Effector memory CD8-positive, alpha-beta T cell (primary cell): ENCODE data around the gene HIVEP3.

Experiments
- ATAC-seq: fragments of 150-1000 bp; cut with Tn5 transposase; replicated peaks from 2 replicates; pipeline ENCODE4 v1.10.0; 2021; ENCODE audit warnings: mild to moderate bottlenecking, moderate library complexity
- DNase-seq, 3 experiments: peaks; one replicate each; pipeline ENCODE4 v3.0.0; 2021
- H3K27ac Mint-ChIP-seq, 2 donors: one replicate each; pipeline ENCODE4 v1.8.0; 2022; ENCODE audit warnings: mild to moderate bottlenecking in 2 of 2, mixed read lengths in 2 of 2, moderate library complexity in 2 of 2
- H3K27me3 Mint-ChIP-seq, 2 donors: one replicate each; pipeline ENCODE4 v1.8.0; 2022; ENCODE audit warnings: mixed read lengths in 2 of 2
- H3K36me3 Mint-ChIP-seq: one replicate; pipeline ENCODE4 v1.8.0; 2022; ENCODE audit warnings: mild to moderate bottlenecking, moderate library complexity, mixed read lengths; ENCODE audit not compliant: insufficient read depth
- H3K4me1 Mint-ChIP-seq, 2 donors: one replicate each; pipeline ENCODE4 v1.8.0; 2022; ENCODE audit warnings: low read depth in 2 of 2, mixed read lengths in 2 of 2
- H3K4me3 Mint-ChIP-seq, 2 donors: one replicate each; pipeline ENCODE4 v1.8.0; 2022; ENCODE audit warnings: mild to moderate bottlenecking in 2 of 2, mixed read lengths in 2 of 2, moderate library complexity in 2 of 2
- H3K9me3 Mint-ChIP-seq, 2 donors: one replicate each; pipeline ENCODE4 v1.8.0; 2022; ENCODE audit warnings: mixed read lengths in 2 of 2

The HIVEP3 gene

DNA sequence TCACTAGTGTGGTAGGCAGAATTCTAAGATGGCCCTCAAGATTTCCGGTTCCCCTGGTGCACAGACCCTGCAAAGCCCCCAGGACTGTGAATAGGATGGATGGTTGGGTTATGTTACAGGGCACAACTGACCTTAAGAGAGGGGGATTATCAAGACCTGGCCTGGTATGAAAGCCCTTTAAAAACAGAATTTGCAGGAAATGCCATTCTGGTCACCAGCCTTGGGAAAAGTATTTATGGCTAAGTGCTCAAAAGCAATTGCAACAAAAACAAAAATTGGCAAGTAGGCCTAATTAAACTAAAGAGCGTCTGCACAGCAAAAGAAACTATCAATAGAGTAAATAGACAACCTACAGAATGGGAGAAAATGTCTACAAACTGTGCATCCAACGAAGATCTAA, 289.6 kb downstream of the HIVEP3 start:
- no peaks in the 10 kb centered on the region for H3K9me3 Mint-ChIP-seq
- H3K27ac Mint-ChIP-seq, result no peak overlapping the region
- peaks cover 21 to 28% of the 10 kb centered on the region in 2 donors for H3K4me1 Mint-ChIP-seq
- H3K27me3 Mint-ChIP-seq, result no peaks in the 10 kb centered on the region
- no peak for DNase-seq
- ATAC-seq, result no peak
- H3K36me3 Mint-ChIP-seq, result peaks cover 3% of the 10 kb centered on the region
- no peak overlapping the region for H3K4me3 Mint-ChIP-seq

DNA sequence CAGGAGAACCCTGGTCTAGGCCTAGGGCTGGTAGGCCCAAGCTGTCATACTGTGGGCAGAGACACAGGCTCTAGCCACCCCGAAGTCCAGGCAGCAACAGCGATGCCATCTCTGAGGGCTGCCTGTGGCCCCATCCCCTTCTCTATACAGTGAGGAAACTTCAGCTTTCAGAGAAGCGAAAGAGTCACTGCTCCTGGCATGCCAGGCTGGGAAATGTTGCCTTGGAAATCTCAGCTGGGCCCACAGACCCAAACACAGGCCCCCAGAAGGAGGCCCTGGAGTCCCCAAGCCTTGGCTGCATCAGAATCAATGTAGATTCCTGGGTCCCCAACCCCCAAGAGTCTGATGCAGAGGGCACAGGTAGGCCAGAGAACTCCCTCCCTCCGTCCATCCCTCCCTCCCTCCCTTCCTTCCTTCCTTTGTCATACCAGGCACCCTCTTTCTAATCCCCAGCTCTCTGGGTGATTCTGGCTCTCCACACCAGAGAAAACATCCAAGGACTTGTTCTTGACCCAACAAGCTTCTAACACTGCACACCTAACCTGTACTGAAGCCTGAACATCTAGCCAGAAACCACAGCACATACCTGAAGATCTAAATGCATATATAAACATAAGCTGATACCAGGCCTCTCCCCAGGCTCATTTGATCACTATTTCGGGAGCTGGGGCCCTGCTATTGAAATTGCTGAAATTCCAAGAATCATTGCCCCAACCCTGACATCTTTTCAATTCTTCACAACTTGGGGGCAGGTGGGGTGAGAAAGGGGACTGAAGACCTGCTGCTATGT, 291.0 kb downstream of the HIVEP3 start:
- ATAC-seq, result no peak
- H3K36me3 Mint-ChIP-seq, result peaks cover 6% of the 10 kb centered on the region
- H3K4me1 Mint-ChIP-seq, result peaks cover 28 to 35% of the 10 kb centered on the region in 2 donors
- DNase-seq, result no peak
- no peak overlapping the region for H3K4me3 Mint-ChIP-seq
- no peaks in the 10 kb centered on the region for H3K27me3 Mint-ChIP-seq
- no peak overlapping the region for H3K27ac Mint-ChIP-seq
- no peaks in the 10 kb centered on the region for H3K9me3 Mint-ChIP-seq

DNA sequence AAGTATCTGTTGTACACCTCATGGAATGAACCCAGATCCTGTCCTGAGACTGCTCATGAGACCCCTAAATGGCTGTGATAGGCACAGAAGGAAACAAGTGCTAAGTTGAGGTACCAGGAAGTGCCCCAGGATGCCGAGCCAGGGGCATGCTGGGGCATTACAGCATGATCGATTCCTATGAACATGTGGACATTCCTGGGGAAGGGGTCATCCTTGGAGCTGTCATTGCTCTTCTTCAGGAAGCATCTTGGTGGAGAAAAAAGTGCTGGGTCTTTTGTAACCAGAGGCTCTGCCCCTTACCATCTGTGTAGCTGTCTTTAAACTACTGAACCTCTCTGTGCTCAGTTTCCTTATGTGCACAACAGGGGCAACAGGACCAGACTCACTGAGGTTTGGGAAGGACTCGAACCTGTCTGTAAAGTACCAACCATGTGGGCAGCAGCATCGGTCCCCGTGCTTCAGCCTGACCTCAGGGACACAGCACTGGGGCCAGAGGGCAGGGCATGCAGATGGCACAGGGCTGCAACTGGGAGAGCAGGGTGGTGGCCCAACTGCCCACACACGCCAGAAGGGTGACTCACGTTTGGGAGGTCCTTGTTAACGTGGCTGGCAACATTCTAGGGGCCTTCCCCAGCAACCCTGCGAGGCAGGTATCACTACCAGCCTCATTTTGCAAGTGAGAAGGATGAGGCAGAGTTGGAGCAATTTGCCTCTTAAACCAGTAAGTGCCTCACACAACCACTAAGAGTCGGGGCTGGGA, 291.9 kb downstream of the HIVEP3 start:
- no peak for DNase-seq

DNA sequence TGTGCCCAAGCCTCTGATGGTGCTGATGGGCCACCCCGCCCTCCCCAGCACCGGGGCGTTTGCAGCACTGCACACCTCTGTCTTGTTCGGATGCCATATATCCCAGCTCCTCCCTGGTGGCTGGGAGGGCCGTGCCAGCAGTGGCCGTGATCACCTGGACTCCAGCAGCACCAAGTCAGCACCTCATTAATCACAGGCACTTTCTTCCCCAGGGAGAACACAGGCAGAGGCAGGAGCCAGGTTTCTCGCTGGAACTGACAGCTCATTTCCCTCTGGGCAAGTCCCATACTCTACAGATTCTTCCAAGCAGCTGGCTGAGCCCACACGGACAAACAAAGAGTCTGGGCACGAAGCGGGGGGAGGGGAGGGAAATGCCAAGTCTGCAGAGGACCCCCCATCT, 292.6 kb downstream of the HIVEP3 start:
- H3K4me1 Mint-ChIP-seq, result peaks cover 28 to 42% of the 10 kb centered on the region in 2 donors
- H3K4me3 Mint-ChIP-seq, result no peak overlapping the region
- no peak overlapping the region for H3K27ac Mint-ChIP-seq
- H3K36me3 Mint-ChIP-seq, result peaks cover 3% of the 10 kb centered on the region
- no peaks in the 10 kb centered on the region for H3K9me3 Mint-ChIP-seq
- no peak for DNase-seq
- no peaks in the 10 kb centered on the region for H3K27me3 Mint-ChIP-seq
- no peak for ATAC-seq

More for the DNA sequence above, 291.9 kb downstream of the HIVEP3 start:
- no peak overlapping the region for H3K4me3 Mint-ChIP-seq
- no peaks in the 10 kb centered on the region for H3K27me3 Mint-ChIP-seq
- peaks cover 3% of the 10 kb centered on the region for H3K36me3 Mint-ChIP-seq
- H3K27ac Mint-ChIP-seq, result no peak overlapping the region
- H3K9me3 Mint-ChIP-seq, result no peaks in the 10 kb centered on the region
- peaks cover 31 to 39% of the 10 kb centered on the region in 2 donors for H3K4me1 Mint-ChIP-seq
- ATAC-seq, result no peak

DNA sequence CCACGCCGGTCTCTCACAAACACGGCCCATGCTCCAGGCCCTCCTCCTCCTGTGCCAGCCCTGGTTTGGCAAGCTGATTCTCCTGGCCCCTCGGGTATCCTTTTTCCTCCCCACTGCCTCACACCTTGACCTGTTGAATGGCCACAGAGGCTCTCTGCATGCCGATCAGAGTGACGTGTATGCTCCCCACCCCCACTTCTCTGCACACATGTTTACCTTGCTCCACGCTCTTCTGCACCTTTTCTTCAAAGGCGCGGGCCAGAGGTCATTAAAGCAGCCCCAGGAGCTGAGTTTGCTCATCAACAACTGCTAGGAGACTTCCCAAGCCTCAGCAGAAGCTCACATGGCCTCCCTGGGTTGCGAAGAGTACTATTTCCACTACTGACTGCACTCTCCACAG, 295.0 kb downstream of the HIVEP3 start:
- H3K9me3 Mint-ChIP-seq, result no peaks in the 10 kb centered on the region
- H3K4me1 Mint-ChIP-seq, result peaks cover 32 to 48% of the 10 kb centered on the region in 2 donors
- DNase-seq (no peak), ATAC-seq (no peak)
- H3K4me3 Mint-ChIP-seq, result peak overlapping the region; percentile 6 to 37
- no peaks in the 10 kb centered on the region for H3K27me3 Mint-ChIP-seq
- H3K27ac Mint-ChIP-seq, result peak overlapping the region; percentile 6 to 79
- H3K36me3 Mint-ChIP-seq, result peaks cover 6% of the 10 kb centered on the region

DNA sequence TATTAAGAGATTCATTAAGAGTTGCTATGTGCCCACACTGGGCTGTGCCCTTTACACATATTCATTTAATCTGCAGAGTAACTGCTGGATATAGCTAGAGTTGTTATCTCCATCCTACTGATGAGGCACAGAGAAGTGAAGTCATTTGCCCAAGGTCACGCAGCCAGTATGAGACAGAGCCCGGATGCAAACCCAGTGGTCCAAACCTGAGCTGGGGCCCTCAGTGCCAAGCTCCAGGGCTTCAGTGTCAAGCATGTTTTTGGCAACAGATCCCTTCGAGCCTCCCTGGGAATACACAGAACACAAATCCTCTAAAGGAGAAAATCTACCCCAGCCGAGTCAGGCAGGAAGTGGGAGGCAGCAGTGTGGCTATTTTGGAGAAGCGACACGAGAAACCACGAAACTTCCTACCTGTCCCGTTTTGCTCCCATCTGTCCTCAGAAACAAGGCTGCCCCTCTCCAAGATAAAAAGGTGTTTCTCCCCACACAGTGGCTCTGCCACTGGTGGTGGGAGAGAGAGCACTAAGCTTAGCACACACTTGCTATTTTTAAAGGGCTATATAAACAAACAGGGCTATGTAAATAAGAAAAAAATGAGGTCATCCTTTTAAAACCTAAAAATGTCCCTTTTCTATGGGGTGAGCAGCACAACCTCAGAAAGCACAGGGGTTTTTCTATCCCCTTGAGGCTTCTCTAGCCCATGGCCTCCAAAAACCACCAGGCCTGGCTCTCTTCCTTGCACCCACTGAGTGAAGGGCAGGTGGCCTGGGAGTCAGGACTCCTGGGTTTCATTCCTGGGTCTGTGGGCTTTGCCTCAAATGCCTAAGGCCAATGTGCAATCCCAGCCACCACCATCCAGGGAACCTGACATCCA, 295.6 kb downstream of the HIVEP3 start:
- H3K36me3 Mint-ChIP-seq, result peaks cover 6% of the 10 kb centered on the region
- DNase-seq (no peak), ATAC-seq (peak; percentile 21)
- H3K27me3 Mint-ChIP-seq, result no peaks in the 10 kb centered on the region
- H3K27ac Mint-ChIP-seq, result peak overlapping the region; percentile 6 to 79
- H3K4me1 Mint-ChIP-seq, result peaks cover 32 to 48% of the 10 kb centered on the region in 2 donors
- H3K4me3 Mint-ChIP-seq, result peak overlapping the region; percentile 34 to 37
- no peaks in the 10 kb centered on the region for H3K9me3 Mint-ChIP-seq

DNA sequence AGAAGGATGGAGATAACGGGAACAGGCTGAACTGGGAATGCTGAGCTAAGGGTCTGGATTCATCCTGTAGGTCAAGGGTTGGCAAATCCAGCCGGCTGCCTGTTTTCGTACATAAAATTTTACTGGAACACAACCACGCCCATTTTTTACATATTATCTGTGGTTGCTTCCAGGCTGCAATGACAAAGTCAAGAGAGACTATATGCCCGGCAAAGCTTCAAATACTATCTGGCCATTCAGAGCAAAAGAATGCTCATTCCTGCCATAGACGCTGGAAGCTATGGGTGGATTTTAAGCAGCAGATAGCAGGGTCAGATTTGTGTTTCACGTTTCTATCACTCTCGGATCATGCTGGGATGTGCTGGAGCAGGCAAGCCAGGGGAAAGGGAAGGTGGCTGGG, 296.3 kb downstream of the HIVEP3 start:
- ATAC-seq (no peak), DNase-seq (no peak)
- peak overlapping the region; percentile 6 to 79 for H3K27ac Mint-ChIP-seq
- peaks cover 32 to 45% of the 10 kb centered on the region in 2 donors for H3K4me1 Mint-ChIP-seq
- peak overlapping the region; percentile 7 to 34 for H3K4me3 Mint-ChIP-seq
- H3K9me3 Mint-ChIP-seq, result no peaks in the 10 kb centered on the region
- H3K36me3 Mint-ChIP-seq, result peaks cover 6% of the 10 kb centered on the region
- H3K27me3 Mint-ChIP-seq, result no peaks in the 10 kb centered on the region

DNA sequence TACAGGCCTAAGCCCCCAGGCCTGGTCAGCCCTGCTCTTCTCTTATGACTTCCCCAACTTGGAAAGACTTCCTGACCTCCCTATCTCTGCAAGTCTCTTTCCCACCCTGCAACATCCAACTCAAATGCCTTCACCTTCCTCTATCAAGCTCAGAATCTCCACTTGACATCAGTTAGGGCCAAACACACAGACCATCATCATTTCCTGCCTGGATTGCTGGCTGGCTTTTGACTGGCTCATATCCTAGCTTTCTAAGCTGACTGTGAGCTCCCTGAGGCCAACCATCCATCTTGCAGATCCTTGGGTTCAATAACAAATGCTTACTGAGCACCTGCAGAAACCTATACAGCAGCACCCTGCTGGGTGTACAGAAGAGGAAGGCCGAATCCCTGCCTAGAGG, 296.9 kb downstream of the HIVEP3 start:
- Mint-ChIP-seq H3K9me3 (no peaks in the 10 kb centered on the region), H3K4me3 (no peak overlapping the region), H3K36me3 (peaks cover 6% of the 10 kb centered on the region), H3K27ac (peak overlapping the region; percentile 6 to 79), H3K4me1 (peaks cover 30 to 47% of the 10 kb centered on the region in 2 donors), H3K27me3 (no peaks in the 10 kb centered on the region)
- DNase-seq (no peak), ATAC-seq (no peak)

DNA sequence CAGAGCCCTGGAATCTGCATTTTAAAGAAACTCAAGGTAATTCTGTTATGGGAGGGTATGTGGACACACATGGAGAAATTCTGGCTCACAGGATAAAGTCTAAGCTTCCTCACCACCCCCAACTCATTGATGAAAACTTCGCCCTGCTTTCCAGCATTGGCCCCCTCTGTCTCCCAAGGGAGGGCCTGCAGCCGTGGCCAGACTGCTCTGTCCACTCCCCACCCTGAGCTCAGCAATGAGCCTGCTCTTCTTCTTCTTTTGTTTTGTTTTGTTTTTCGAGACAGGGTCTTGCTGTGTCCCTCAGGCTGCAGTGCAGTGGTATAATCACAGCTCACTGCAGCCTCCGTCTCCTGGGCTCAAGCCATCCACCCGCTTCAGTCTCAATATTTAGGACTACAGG, 297.5 kb downstream of the HIVEP3 start:
- ATAC-seq, result no peak
- Mint-ChIP-seq H3K4me3 (no peak overlapping the region), H3K4me1 (peaks cover 30 to 47% of the 10 kb centered on the region in 2 donors)

DNA sequence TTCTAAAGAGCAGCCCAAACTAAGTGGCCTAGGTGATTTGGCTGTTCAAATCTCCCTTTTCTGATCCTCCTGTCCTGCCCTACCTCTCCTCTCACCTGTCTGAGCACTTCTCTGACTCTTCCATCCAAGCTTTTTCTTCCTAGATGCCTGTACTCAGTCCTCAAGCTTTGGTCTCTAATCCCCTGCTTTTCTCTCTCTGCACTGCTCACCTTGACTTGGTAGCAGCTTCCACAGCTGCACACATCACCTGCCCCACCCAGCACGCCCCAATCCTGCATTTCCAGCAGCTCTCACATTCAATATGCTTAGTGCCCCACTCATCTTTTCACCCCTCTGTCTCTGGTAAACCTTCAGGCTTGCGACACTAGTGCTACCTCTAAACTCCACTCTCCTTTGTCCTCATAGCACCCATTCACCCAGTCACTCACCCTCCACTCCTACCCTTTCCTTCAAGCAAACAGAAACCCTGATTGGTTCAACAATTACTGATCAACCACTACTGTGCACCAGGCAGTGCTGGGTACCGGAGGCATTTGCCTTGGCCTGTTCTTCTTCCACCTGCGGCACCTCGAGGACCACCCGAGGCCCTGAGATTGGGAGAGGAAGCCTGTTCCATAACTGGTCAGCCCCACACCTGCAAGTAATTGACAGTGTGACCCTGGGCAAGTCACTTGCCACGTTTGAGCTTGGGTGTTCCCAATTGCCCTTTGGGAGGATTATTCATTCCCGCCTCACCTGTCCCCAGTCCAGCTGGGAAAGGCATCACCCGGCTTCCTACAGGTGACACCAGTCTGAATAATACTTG, 298.2 kb downstream of the HIVEP3 start:
- Mint-ChIP-seq H3K4me3 (no peak overlapping the region), H3K9me3 (no peaks in the 10 kb centered on the region), H3K4me1 (peaks cover 31 to 47% of the 10 kb centered on the region in 2 donors), H3K36me3 (peaks cover 6% of the 10 kb centered on the region), H3K27me3 (no peaks in the 10 kb centered on the region), H3K27ac (no peak overlapping the region)
- no peak for DNase-seq
- no peak for ATAC-seq

More for the DNA sequence above, 297.5 kb downstream of the HIVEP3 start:
- no peaks in the 10 kb centered on the region for H3K9me3 Mint-ChIP-seq
- H3K36me3 Mint-ChIP-seq, result peaks cover 6% of the 10 kb centered on the region
- no peak overlapping the region for H3K27ac Mint-ChIP-seq
- DNase-seq, result no peak
- no peaks in the 10 kb centered on the region for H3K27me3 Mint-ChIP-seq

DNA sequence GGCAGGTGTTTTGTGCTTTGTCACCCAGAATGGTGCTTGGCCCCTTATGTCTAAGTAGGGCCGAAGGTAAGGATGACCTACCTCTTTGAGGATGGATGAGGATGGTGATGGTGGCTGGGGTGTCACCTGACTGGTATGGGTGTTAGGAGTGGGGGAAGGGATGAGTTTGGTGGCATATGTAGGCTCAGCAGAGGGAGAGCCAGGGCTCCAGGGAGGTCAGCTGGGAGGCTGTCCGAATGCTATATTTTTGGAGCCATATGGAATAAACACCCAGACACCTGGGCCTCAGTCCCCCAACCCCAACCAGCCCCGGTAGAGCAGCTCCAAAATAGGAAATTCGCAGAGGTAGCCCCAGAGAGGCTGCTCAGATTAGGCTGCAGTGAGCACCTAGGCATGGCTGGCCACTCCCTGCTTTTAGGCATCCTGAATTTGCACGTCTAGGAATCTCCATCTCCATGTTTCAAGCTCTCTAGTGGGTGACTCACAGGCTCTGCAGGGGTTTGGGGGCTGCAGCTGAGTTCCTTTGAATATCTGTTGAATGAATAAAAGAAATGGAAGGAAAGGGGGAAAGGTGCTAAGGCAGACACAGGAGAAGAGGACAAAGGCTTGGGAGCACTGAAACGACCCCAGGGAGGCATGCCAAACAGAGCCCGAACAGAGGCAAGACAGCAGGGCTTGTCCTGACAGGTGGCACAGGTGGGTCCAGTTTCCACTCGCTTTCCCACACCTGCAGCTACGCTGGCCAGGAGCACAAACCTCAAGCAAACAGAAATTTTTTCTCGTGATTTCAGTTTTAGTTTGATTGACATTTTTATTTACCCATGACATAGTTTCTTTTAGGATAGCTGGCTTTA, 299.0 kb downstream of the HIVEP3 start:
- H3K9me3 Mint-ChIP-seq, result no peaks in the 10 kb centered on the region
- H3K27me3 Mint-ChIP-seq, result no peaks in the 10 kb centered on the region
- ATAC-seq (no peak), DNase-seq (no peak)
- H3K36me3 Mint-ChIP-seq, result peaks cover 6% of the 10 kb centered on the region
- no peak overlapping the region for H3K4me3 Mint-ChIP-seq
- H3K27ac Mint-ChIP-seq, result peak overlapping the region; percentile 18 to 69
- peaks cover 35 to 51% of the 10 kb centered on the region in 2 donors for H3K4me1 Mint-ChIP-seq

DNA sequence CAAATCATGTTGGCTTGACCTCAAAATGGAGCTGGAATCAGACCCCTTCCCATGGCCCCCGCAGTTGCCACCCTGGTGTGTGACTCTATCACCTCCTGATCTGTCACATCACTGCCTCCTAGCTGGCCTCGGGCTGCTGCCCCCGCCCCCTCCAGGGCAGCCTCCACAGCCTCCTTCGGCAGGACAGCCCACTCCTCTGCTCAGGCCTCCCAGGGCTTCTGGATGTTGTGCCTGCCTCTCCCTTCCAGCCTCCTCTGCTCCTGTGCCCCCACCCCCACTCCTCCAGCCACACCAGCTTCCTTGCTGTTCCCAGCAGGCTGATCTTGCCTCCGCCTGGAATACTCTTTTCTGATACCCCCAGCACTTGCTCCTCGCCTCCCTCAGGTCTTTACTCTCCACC, 299.9 kb downstream of the HIVEP3 start:
- ATAC-seq (no peak), DNase-seq (no peak)
- Mint-ChIP-seq H3K4me3 (no peak overlapping the region), H3K27ac (peak overlapping the region; percentile 18 to 69), H3K27me3 (no peaks in the 10 kb centered on the region), H3K4me1 (peaks cover 29 to 46% of the 10 kb centered on the region in 2 donors), H3K9me3 (no peaks in the 10 kb centered on the region), H3K36me3 (peaks cover 6% of the 10 kb centered on the region)
